ENCODE results near the gene CACNB2.

The CACNB2 gene

GRCh38 chr10:18332484-18332883 is 192.3 kb downstream of the CACNB2 start:
- no peaks in the 10 kb centered on the region for H3K27me3 ChIP-seq (ENCODE audit: insufficient read depth, poor library complexity, severe bottlenecking)
- DNase-seq (ENCODE audit: low read depth in 1 of 2, low spot score in 1 of 2), result no peak
- no peak overlapping the region for H3K4me3 ChIP-seq (replicated peaks; ENCODE audit: insufficient read depth, low read length)
- TF ChIP-seq POLR2AphosphoS5 (IDR thresholded peaks at IDR 0.05; ENCODE audit: low read depth) (no peak), GABPA (IDR thresholded peaks at IDR 0.05; ENCODE audit: low read depth) (no peak), SPI1 (IDR thresholded peaks at IDR 0.05; ENCODE audit: borderline replicate concordance, low read depth) (no peak), REST (IDR thresholded peaks at IDR 0.05; ENCODE audit: insufficient replicate concordance, low read depth) (no peak)
- TF ChIP-seq, protein P1, sequence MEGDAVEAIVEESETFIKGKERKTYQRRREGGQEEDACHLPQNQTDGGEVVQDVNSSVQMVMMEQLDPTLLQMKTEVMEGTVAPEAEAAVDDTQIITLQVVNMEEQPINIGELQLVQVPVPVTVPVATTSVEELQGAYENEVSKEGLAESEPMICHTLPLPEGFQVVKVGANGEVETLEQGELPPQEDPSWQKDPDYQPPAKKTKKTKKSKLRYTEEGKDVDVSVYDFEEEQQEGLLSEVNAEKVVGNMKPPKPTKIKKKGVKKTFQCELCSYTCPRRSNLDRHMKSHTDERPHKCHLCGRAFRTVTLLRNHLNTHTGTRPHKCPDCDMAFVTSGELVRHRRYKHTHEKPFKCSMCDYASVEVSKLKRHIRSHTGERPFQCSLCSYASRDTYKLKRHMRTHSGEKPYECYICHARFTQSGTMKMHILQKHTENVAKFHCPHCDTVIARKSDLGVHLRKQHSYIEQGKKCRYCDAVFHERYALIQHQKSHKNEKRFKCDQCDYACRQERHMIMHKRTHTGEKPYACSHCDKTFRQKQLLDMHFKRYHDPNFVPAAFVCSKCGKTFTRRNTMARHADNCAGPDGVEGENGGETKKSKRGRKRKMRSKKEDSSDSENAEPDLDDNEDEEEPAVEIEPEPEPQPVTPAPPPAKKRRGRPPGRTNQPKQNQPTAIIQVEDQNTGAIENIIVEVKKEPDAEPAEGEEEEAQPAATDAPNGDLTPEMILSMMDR (IDR thresholded peaks at IDR 0.05; ENCODE audit: insufficient read depth, low read length), result no peak
- H3K27ac ChIP-seq (replicated peaks), result no peak overlapping the region

DNA sequence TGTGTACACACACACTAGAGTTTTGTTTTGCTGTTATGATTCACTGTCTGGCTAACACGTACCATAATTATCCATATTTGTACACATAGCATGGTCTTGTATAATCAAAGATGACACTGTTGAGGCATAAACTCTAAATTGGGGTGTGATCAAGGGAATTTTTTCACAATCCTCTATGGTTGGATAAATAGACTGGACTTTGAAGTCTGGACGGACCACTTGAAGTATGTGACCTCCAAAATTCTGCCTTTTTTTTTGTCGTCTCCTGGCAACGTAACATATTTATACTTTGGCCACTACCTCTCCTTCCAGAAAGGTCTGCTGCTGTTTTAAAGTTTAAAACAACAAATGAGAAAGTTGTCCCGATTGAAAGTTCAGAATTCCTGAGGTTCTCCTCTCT is 193.4 kb downstream of the CACNB2 start:
- no peak for DNase-seq (ENCODE audit: low read depth in 1 of 2, low spot score in 1 of 2)
- TF ChIP-seq POLR2AphosphoS5 (IDR thresholded peaks at IDR 0.05; ENCODE audit: low read depth) (no peak), REST (IDR thresholded peaks at IDR 0.05; ENCODE audit: insufficient replicate concordance, low read depth) (no peak), SPI1 (IDR thresholded peaks at IDR 0.05; ENCODE audit: borderline replicate concordance, low read depth) (no peak), GABPA (IDR thresholded peaks at IDR 0.05; ENCODE audit: low read depth) (no peak)
- TF ChIP-seq, protein P1 (IDR thresholded peaks at IDR 0.05; ENCODE audit: insufficient read depth, low read length), result no peak
- H3K27me3 ChIP-seq (ENCODE audit: insufficient read depth, poor library complexity, severe bottlenecking), result no peaks in the 10 kb centered on the region
- H3K27ac ChIP-seq (replicated peaks), result no peak overlapping the region
- no peak overlapping the region for H3K4me3 ChIP-seq (replicated peaks; ENCODE audit: insufficient read depth, low read length)

- Histone ChIP-seq H3K27ac (replicated peaks) (no peak overlapping the region), H3K27me3 (ENCODE audit: insufficient read depth, poor library complexity, severe bottlenecking) (no peaks in the 10 kb centered on the region), H3K4me3 (replicated peaks; ENCODE audit: insufficient read depth, low read length) (no peak overlapping the region)
- DNase-seq (ENCODE audit: low read depth in 1 of 2, low spot score in 1 of 2), result no peak
- TF ChIP-seq REST (IDR thresholded peaks at IDR 0.05; ENCODE audit: insufficient replicate concordance, low read depth), result no peak
- no peak for TF ChIP-seq SPI1 (IDR thresholded peaks at IDR 0.05; ENCODE audit: borderline replicate concordance, low read depth)
- TF ChIP-seq POLR2AphosphoS5 (IDR thresholded peaks at IDR 0.05; ENCODE audit: low read depth), result no peak
- TF ChIP-seq, protein P1 (IDR thresholded peaks at IDR 0.05; ENCODE audit: insufficient read depth, low read length), result no peak
- TF ChIP-seq GABPA (IDR thresholded peaks at IDR 0.05; ENCODE audit: low read depth), result no peak
Observed at GRCh38 chr10:18334116-18334867, 194.1 kb downstream of the CACNB2 start.

Measured in HL-60 (cell line).